ENCODE measurements around the gene GATB. TPM values are rescaled to one million over a fixed set of nuclear protein-coding genes. Genes with fewer than 3 reads are reported as not detected.

The GATB gene
- total and polyA plus RNA-seq, 2 donors (not counting 3 experiments of a cell fraction or from before 2014, with no cell fraction given): 14.4 to 17.7 TPM

GRCh38 chr4:151810476-151810875 lies 49.7 kb upstream of the GATB start:
- Histone ChIP-seq H2AFZ (ENCODE audit: low read depth, low read length) (no peak overlapping the region), H3K4me2 (ENCODE audit: insufficient read depth, low read length) (no peak overlapping the region), H3K27ac (ENCODE audit: insufficient read depth, low read depth, low read length) (no peak overlapping the region), H3K4me1 (ENCODE audit: control insufficient read depth, extremely low read depth, insufficient read depth, low read length) (no peaks in the 10 kb centered on the region), H3K9me3 (replicated peaks; ENCODE audit: control insufficient read depth, insufficient read depth, low read length) (no peaks in the 10 kb centered on the region), H3K79me2 (ENCODE audit: control insufficient read depth, insufficient read depth, low read length) (no peaks in the 10 kb centered on the region), H4K20me1 (replicated peaks; ENCODE audit: control insufficient read depth, extremely low read depth, insufficient read depth, low read length) (no peaks in the 10 kb centered on the region), H3K9me1 (replicated peaks; ENCODE audit: control insufficient read depth, extremely low read depth, insufficient read depth, low read length) (no peaks in the 10 kb centered on the region), H3K4me3 (replicated peaks in 1 of 3; ENCODE audit: insufficient read depth in 1 of 3, low read depth in 1 of 3, low read length in 3 of 3) (no peak overlapping the region), H3K36me3 (ENCODE audit: control insufficient read depth in 2 of 2, extremely low read depth in 1 of 2, insufficient read depth in 2 of 2, low read length in 2 of 2) (no peaks in the 10 kb centered on the region), H3K27me3 (ENCODE audit: control insufficient read depth in 2 of 2, insufficient read depth in 2 of 2, low read length in 2 of 2) (no peaks in the 10 kb centered on the region), H3K9ac (replicated peaks; ENCODE audit: extremely low read depth, insufficient read depth, low read length) (no peak overlapping the region)
- no peak for TF ChIP-seq GATA2 (IDR thresholded peaks at IDR 0.05; ENCODE audit: insufficient read depth, insufficient read length, low read depth, low read length)
- no peak for TF ChIP-seq POLR2AphosphoS5 (IDR thresholded peaks at IDR 0.05; ENCODE audit: insufficient read depth, low read depth, low read length)
- TF ChIP-seq POLR2A (IDR thresholded peaks at IDR 0.05; ENCODE audit: low read depth, low read length): no peak
- TF ChIP-seq JUN (IDR thresholded peaks at IDR 0.05; ENCODE audit: borderline replicate concordance, insufficient read depth, insufficient read length, low read depth): no peak
- TF ChIP-seq EZH2 (IDR thresholded peaks at IDR 0.05; ENCODE audit: borderline replicate concordance, low read depth, low read length, severe bottlenecking): no peak
- no peak for TF ChIP-seq MAX (IDR thresholded peaks at IDR 0.05; ENCODE audit: insufficient read depth, insufficient read length)
- no peak for TF ChIP-seq MYC (IDR thresholded peaks at IDR 0.05; ENCODE audit: low read depth, low read length)
- TF ChIP-seq FOS (IDR thresholded peaks at IDR 0.05; ENCODE audit: borderline replicate concordance, insufficient read depth, low read length): no peak
- no peak for TF ChIP-seq CTCF (IDR thresholded peaks at IDR 0.05; ENCODE audit: extremely low read depth in 1 of 2, insufficient read depth in 1 of 2, low read depth in 1 of 2, low read length in 2 of 2)
- intact Hi-C loops (cut with micrococcal nuclease): no loop called here
- ChIA-PET CTCF (interaction anchor here (0.5 to 4.1 kb wide), 2 partner anchors 8 to 22 kb away, joined by 3 to 18 read pairs; no protein-coding TSS in a partner anchor), POLR2A (no interaction called here)
- FAIRE-seq (no peak), DNase-seq (ENCODE audit: low read depth, low spot score) (no peak)
- BruUV-seq (replicated peaks): no TSS peak
- dilution Hi-C loops (cut with MboI; ENCODE audit: extremely low pct_ligation_motif_present, low sequenced_read_pairs): no loop called here
